A172 (cell line): Measurements from ENCODE around the gene TAF11. TPM values are rescaled to one million over a fixed set of nuclear protein-coding genes. Genes with fewer than 3 reads are reported as not detected.
"Not testable (repeated sequence)": the region's sequence is repeated elsewhere in the genome, so short reads cannot be mapped to it uniquely, and the experiment has no call there.

Experiments
- DNase-seq: peaks from one replicate; pipeline ENCODE4 v3.0.0-alpha.2; 2015; ENCODE audit warnings: low spot score
- total RNA-seq: library from RNA; depleted of rRNA; stranded (reverse); fragments of >200 nt; shearing (Covaris generic); gene quantifications from 2 replicates; pipeline ENCODE4 v1.2.3, GENCODE V29; 2014; rRNA removed

Gene TAF11
- total RNA-seq, 1 experiment from 2014 or later, result 53.2 TPM

DNA sequence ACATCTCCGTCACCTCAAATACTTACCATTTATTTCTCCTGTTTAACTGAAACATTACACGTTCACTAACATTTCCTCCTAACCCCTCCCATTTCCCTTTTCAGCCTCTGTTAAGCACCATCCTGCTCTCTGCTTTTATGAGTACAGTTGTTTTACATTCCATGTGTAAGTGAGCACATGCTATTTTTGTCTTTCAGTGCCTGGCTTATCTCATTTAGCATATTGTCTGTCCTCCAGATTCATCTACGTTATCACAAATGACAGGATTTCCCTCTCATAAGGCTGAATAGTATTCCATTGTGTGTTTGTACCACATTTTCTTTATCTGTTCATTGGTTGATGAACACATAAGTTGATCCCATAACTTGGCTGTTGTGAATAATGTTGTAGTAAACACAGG is 22.7 kb downstream of the TAF11 start:
- DNase-seq, result no peak

- no peak for DNase-seq
These were observed 23.8 kb downstream of the TAF11 start for GRCh38 chr6:34864007-34864406.

DNA sequence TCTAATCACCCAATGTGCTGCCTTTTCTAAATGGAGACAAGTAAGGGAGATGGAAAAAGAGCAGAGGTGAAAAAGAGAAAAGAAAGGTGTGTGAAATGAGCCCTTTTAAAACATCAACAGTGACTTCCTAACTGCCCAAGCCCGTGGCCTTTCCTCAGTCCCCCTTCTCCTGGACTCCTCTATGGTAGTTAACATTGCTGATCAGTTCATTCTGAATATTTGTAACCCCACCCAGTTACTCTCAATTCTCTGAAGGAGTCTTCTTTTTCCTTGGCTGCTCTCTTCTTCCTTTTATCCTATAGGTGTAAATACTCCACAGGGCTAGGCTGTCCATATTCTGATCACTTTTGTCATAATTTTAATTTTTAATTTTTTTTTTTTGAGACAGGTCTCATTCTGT is 27.1 kb downstream of the TAF11 start:
- DNase-seq, result no peak

DNA sequence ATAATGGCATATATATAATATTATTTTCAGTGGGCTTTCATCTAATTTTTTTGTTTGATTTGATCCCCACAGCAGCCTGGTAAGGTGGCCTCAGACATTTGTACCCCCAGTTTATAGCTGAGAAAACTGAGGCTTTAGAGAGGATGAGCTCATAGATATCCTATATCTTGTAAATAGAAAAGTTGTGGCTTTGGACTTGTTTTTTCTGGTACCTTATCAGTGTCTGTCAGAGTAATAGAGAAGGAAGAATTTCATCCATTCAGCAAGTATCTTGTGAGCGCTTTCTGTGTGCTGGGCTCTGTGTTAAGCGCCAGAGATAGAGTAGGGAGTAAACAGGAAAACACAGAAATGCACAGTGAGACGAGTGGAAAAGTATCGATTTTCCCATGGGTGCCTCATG is 27.9 kb downstream of the TAF11 start:
- DNase-seq, result no peak

- DNase-seq, result no peak
These were observed 29.2 kb downstream of the TAF11 start for GRCh38 chr6:34858681-34859080.

GRCh38 chr6:34855463-34855862 is 32.4 kb downstream of the TAF11 start:
- no peak for DNase-seq

GRCh38 chr6:34852406-34853085 is 35.3 kb downstream of the TAF11 start:
- DNase-seq, result peak; percentile 3

DNA sequence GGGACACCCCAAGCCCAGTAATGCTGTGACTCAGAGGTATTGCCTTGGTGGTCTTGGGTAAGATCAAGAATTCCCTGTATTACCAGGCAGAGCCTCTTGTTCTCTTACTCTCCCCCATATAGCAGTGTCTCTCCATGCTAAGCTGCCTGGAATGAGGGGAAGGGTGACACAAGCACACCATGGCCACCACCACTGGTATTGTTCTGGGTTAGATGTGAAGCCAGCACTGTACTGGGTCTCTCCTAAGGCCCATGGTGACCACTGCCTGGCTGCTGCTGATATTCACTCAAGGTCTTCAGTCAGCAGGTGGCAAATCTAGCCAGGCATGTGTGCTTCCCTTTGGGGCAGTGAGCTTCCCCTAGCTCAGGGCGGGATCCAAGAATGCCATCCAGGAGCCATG is 36.5 kb downstream of the TAF11 start:
- no peak for DNase-seq

GRCh38 chr6:34849066-34849465 is 38.8 kb downstream of the TAF11 start:
- not testable (repeated sequence) for DNase-seq

DNA sequence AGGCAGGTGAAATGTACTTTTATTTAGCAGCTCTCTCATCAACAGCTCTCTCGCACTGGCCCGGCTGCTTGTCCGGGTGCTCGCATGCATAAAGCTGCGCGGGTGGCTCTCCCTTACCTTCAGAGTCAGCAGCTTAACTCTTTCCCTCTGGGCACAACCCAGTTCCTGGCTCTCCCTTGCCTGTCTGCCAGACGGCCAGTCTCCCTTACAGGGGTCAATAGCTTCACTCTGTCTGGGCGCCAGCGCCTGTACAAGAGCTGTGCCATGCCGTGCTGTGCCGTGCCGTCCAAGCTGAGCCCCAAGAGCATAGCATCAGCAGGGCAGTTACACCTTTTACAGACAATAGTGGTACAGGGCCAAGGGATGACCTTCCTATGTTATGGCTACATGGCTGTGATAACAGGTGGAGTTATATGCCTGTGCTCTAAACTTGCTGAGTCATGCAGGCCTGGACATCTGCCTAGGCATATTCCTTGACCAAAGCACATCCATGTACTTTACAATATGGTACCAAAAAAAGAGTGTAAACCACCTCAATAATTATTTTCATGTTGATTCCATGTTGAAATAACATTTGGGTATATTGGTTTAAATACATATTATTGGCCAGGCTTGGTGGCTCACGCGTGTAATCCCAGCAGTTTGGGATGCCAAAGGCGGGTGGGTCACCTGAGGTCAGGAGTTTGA is 48.0 kb downstream of the TAF11 start:
- no peak for DNase-seq

DNA sequence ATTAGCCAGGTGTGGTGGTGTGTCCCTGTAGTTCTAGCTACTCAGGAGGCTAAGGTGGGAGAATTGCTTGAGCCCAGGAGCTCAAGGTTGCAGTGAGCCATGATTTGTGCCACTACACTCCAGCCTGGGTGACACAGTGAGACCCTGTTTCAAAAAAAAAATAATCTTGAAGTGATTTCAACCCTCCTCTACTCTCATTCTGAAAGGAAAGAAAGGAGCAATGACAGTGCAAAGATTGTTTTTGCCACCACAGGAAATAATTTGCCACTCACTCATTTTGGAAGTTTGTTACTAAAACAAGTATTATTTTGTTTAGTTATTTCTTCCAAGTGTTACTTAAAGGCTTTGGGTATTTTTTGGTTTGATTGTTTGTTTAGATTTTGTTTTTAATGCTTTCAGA is 50.3 kb downstream of the TAF11 start:
- no peak for DNase-seq

DNA sequence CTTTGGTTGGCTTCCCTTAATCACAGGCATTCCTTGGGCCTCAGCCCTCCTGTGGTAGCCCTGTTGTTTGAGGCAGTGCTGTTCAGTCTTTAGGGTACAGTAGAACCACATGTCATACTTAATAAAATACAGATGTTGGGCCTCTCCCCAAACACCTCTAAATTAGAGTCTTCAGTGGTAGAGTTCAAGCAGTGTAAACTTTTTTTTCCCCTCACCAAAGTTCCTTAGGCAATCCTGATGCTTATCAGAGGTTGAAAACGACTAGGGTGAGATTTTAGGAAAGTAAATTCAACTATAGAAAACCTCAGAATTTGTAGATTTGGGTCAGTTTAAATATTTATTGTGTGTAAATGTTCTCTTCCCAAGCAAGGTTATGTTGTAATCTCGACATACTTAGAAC is 51.4 kb downstream of the TAF11 start:
- DNase-seq, result no peak

DNA sequence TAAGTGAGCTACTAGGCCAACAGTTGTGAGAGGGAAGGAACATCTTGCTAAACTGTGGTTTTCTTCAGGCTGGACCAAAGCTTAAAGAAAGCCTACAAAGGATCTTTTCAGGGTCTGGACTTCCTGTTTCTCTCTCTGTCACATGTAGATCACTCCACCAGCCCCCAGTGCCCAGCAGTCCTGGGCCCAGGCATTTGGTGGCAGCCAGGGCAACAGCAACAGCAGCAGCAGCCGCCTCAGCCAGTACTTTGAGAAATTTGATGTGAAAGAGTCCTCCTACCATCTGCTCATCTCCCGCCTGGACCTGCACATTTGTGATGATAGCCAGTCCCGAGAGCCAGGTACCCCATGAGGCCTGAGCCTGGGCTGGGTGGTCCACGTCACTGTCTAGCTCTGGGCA is 51.8 kb downstream of the TAF11 start:
- no peak for DNase-seq

- DNase-seq, result no peak
These were observed 52.9 kb downstream of the TAF11 start for GRCh38 chr6:34834789-34835518.

DNA sequence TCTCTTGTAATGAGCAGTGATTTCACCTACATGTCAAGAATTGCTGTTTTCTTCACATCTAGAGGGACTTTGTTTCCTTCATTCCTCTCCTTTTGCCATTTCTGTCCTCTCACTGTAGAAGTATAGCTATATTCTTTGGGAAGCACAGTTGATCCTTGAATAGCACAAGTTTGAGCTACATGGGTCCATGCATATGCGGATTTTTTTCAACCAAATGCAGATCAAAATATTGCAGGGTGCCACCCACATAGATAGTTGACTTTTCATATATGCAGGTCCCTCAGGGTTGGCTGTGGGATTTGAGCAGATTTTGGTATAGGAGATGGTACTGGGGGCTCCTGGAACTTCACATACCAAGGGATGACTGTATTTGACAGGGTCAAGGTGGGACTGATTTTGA is 54.9 kb downstream of the TAF11 start:
- DNase-seq, result no peak

DNA sequence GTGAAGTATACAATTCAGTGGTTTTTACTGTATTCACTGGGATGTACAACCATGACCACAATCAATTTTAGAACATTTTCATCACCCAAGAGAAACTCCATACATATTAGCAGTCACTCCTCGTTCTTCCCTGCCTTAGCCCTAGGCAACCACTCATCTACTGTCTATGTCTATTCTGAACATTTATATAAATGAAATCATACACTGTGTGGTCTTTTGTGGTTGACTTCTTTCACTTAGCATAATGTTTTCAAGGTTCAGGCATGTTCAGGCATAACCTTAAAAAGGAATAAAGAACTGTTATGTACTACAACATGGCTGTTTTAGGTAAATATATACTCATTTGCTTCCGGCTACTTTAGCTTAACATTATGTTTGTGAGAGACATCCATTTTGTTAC is 58.7 kb downstream of the TAF11 start:
- DNase-seq, result no peak

Other genes starting within 250 kb of the TAF11 start
- 37.8 and 40.5 TPM in 2 replicates for gene ILRUN, start 191.3 kb downstream of the TAF11 start, total RNA-seq
- 145 and 195 TPM in 2 replicates for gene SNRPC, start 130.5 kb downstream of the TAF11 start, total RNA-seq
- gene BLTP3A, start 96.0 kb downstream of the TAF11 start, total RNA-seq, result 5.4 and 6.5 TPM in 2 replicates
- 5.0 and 5.5 TPM in 2 replicates for gene ANKS1A, start 1.2 kb upstream of the TAF11 start, total RNA-seq